ENCODE results near the gene SLC1A5.

DNA sequence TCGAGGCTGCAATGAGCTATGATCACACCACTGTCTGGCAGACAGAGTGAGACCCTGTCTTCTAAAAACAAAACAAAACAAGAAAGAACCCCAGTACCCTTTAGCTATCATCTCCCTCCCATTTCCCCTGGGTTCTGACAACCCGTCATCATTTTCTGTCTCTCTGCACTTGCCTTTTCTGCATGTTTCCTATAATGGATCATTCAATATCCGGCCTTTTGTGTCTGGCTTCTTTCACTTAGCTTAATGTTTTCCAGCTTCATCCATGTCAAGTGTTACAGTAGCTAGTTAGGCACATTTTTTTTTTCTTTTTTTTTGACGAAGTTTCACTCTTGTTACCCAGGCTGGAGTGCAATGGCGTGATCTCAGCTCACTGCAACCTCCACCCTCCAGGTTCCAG, 45.7 kb upstream of the SLC1A5 start:
- TF ChIP-seq, protein P1, sequence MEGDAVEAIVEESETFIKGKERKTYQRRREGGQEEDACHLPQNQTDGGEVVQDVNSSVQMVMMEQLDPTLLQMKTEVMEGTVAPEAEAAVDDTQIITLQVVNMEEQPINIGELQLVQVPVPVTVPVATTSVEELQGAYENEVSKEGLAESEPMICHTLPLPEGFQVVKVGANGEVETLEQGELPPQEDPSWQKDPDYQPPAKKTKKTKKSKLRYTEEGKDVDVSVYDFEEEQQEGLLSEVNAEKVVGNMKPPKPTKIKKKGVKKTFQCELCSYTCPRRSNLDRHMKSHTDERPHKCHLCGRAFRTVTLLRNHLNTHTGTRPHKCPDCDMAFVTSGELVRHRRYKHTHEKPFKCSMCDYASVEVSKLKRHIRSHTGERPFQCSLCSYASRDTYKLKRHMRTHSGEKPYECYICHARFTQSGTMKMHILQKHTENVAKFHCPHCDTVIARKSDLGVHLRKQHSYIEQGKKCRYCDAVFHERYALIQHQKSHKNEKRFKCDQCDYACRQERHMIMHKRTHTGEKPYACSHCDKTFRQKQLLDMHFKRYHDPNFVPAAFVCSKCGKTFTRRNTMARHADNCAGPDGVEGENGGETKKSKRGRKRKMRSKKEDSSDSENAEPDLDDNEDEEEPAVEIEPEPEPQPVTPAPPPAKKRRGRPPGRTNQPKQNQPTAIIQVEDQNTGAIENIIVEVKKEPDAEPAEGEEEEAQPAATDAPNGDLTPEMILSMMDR (tag by site-specific recombination; IDR thresholded peaks at IDR 0.05) = no peak
- TF ChIP-seq SP2 (tag by site-specific recombination; IDR thresholded peaks at IDR 0.05) = no peak
- TF ChIP-seq ZNF629 (tag by site-specific recombination; IDR thresholded peaks at IDR 0.05) = no peak
- TF ChIP-seq, protein P2, sequence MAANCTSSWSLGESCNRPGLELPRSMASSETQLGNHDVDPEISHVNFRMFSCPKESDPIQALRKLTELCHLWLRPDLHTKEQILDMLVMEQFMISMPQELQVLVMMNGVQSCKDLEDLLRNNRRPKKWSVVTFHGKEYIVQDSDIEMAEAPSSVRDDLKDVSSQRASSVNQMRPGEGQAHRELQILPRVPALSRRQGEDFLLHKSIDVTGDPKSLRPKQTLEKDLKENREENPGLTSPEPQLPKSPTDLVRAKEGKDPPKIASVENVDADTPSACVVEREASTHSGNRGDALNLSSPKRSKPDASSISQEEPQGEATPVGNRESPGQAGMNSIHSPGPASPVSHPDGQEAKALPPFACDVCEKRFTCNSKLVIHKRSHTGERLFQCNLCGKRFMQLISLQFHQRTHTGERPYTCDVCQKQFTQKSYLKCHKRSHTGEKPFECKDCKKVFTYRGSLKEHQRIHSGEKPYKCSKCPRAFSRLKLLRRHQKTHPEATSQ (tag by site-specific recombination; IDR thresholded peaks at IDR 0.05) = no peak
- TF ChIP-seq, protein P3, sequence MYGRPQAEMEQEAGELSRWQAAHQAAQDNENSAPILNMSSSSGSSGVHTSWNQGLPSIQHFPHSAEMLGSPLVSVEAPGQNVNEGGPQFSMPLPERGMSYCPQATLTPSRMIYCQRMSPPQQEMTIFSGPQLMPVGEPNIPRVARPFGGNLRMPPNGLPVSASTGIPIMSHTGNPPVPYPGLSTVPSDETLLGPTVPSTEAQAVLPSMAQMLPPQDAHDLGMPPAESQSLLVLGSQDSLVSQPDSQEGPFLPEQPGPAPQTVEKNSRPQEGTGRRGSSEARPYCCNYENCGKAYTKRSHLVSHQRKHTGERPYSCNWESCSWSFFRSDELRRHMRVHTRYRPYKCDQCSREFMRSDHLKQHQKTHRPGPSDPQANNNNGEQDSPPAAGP (tag by site-specific recombination; IDR thresholded peaks at IDR 0.05) = no peak

All from HEK293 (cell line).